GM15510 (cell line): ENCODE results near the gene HMMR.

ENCODE experiments used
- POLR2A ChIP-seq: IDR thresholded peaks from 3 replicates; pipeline ENCODE4 v1.6.1; 2011; ENCODE audit warnings: borderline replicate concordance; ENCODE audit not compliant: insufficient read length; ENCODE audit errors: extremely low read depth

Gene HMMR

GRCh38 chr5:163489745-163490075 is 29.3 kb downstream of the HMMR start:
- no peak for TF ChIP-seq POLR2A

- TF ChIP-seq POLR2A, result no peak
Observed at GRCh38 chr5:163496286-163496685, 35.9 kb downstream of the HMMR start.

DNA sequence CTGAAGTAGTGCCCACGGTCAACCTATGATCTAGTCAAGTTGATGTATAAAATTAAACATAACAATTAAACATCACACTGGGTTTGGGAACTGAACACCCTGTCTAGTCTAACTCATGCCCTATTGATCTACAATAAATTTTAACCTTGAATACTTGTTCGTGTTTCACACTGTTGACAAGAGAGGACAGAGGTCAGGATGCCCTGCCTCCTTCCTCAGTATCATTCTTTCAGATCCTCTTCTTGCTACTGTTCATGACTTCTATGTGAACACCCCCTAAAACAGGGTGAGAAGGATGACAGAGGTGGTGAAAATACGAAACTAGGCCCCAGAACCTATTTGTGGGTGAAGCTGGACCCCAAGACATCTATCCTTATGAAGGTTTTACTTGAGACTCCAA is 36.9 kb downstream of the HMMR start:
- no peak for TF ChIP-seq POLR2A

DNA sequence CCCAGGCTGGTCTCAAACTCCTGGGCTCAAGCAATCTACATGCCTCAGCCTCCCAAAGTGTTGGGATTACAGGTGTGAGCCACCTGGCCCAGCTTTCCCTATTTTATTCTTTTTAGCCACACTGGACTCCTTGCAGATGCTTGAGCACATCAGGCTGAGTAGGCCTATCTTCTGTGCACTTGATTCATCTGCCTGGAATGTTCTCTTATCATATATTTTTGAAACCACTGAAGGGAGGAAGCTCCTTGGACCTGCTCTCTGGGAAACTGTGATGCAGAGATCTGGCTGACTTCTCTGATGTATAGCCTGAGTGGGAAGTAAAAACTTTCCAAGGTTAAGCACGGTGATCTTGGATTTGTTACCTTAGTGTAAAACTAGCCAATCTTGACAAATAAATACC is 38.5 kb downstream of the HMMR start:
- no peak for TF ChIP-seq POLR2A

DNA sequence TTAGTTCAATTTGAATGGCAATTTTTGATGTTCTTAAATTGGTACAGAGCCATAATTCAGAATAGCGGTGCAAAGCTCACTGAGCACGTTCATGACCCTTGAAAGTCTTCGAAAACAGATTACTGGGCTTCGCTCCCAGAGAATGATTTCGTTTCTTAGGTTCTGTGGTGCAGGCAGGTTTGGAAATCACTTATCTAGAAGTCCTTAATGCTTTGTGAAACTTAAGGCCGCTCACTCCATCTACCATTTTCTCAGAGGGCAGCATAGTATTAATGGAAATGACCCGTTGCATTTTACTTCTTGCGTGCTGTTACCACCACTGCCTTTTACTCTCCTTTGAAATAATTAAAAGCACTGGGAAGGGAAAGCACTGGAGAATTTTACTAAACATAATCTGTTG is 42.1 kb downstream of the HMMR start:
- no peak for TF ChIP-seq POLR2A

DNA sequence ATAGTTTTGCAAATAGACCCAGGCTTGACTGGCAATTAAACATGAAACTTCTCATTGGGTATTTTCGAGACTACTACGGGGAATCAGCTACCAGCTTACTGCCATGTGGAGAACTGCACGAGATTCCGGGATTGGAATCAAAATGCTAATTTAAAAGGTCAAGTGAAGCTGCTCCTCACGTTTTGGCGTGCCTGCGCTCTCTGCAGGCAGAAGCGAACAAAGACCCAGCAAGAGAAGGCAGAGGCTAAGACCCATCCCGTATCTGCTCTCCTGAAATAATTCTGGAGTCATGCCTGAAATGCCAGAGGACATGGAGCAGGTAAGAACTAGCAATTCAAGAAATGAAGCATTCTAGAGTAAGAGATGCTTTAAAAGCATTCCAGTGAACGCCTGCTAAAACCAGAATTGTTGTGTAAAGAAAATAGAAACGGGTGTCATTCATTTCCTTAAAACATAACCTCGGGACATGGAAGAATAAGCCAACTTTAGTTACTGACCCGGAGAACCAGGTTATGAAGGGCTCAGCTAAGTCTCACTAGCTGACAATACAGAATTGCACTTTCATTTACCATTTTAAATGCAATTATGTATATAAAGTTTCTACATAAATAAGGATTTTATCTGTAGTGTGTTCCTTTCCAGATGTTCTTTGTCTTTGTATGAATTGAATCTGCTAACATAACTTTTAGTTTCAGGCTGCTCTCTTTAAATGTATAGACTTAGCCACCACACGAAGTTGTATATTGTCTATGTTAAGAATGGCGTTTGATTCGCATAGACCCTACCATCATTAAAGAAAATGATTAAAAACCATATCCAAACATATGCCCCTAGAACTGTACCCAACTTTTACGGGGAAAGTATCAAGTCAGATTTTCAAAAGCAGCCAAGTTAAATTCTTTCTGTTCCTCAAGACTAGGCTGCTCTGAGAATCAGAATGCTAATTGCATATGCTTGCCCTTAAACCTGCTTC is 43.0 kb downstream of the HMMR start:
- TF ChIP-seq POLR2A, result peak; percentile 35

GRCh38 chr5:163504079-163504931 is 43.9 kb downstream of the HMMR start:
- no peak for TF ChIP-seq POLR2A

DNA sequence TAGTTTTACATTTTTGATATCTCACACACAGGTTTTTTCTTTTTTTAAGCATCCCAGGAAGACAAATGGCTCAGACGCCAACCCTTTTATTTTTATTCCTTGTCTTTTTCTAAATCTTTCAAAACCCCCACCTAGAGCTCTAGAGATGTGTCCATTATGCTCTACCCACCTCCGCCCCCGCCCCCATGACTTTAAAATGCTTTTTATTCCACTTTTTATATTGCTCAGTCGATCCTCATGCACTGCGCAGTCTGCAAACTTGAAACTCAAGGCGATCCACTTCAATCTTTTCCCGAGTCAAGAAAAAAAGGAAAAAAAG is 44.6 kb downstream of the HMMR start:
- TF ChIP-seq POLR2A, result no peak

GRCh38 chr5:163505368-163506094 is 45.1 kb downstream of the HMMR start, which contains the start of gene MAT2B:
Gene MAT2B, plus strand, starts transcription at chr5:163505619. Its CDS starts 68 bp downstream, at chr5:163505687.
- peak; percentile 88 for TF ChIP-seq POLR2A

GRCh38 chr5:163506095-163506457 is 45.6 kb downstream of the HMMR start:
- TF ChIP-seq POLR2A, result no peak

GRCh38 chr5:163506726-163507125 is 46.3 kb downstream of the HMMR start:
- TF ChIP-seq POLR2A, result no peak

GRCh38 chr5:163508753-163509152 is 48.3 kb downstream of the HMMR start:
- no peak for TF ChIP-seq POLR2A

- TF ChIP-seq POLR2A, result no peak
Observed at GRCh38 chr5:163509291-163509951, 49.0 kb downstream of the HMMR start.

GRCh38 chr5:163512526-163512925 is 52.1 kb downstream of the HMMR start:
- no peak for TF ChIP-seq POLR2A

DNA sequence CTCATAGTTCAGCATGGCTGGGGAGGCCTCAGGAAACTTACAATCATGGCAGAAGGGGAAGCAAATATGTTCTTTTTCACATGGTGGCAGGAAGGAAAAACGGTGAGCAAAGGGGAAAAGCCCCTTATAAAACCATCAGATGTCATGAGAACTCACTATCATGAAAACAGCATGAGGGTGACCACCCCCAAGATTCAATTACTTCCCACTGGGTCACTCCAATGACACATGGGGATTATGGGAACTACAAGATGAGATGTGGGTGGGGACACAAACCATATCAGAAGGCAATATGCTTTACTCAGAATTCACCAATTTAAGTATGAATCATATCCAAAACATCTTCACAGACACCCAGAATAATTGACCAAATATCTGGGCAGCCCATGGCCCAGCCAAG is 64.7 kb downstream of the HMMR start:
- TF ChIP-seq POLR2A, result no peak

GRCh38 chr5:163529698-163530097 is 69.3 kb downstream of the HMMR start:
- no peak for TF ChIP-seq POLR2A

- no peak for TF ChIP-seq POLR2A
Observed at GRCh38 chr5:163531272-163531671, 70.8 kb downstream of the HMMR start.
